Activated T-helper 1 cell treated with anti-CD3 and anti-CD28 coated beads, Interleukin-12 subunit alpha, Interleukin-12 subunit beta, Interleukin-2, Interleukin-4 antibody, amounts not matched to agents 30 ng/mL and 10 ng/mL and 1 ng/mL, durations not matched to agents 14 hours and 24 hours and 36 hours (primary cell): Measurements from ENCODE around the gene ARPC5L. TPM values are rescaled to one million over a fixed set of nuclear protein-coding genes. Genes with fewer than 3 reads are reported as not detected.
"Not testable (repeated sequence)": the region's sequence is repeated elsewhere in the genome, so short reads cannot be mapped to it uniquely, and the experiment has no call there.

Experiments used
- DNase-seq: peaks from one replicate; pipeline ENCODE4 v3.0.0; 2021; ENCODE audit warnings: low spot score
- H3K27ac Mint-ChIP-seq: one replicate; pipeline ENCODE4 v1.8.0; 2021; ENCODE audit warnings: mild to moderate bottlenecking, mixed read lengths
- H3K27me3 Mint-ChIP-seq: one replicate; pipeline ENCODE4 v1.8.0; 2022; ENCODE audit warnings: mild to moderate bottlenecking, moderate library complexity, mixed read lengths; ENCODE audit not compliant: insufficient read depth
- H3K36me3 Mint-ChIP-seq: one replicate; pipeline ENCODE4 v1.8.0; 2021; ENCODE audit warnings: low read depth, mixed read lengths
- H3K4me1 Mint-ChIP-seq: one replicate; pipeline ENCODE4 v1.8.0; 2021; ENCODE audit warnings: low read depth, mixed read lengths
- H3K4me3 Mint-ChIP-seq: one replicate; pipeline ENCODE4 v1.8.0; 2021; ENCODE audit warnings: mild to moderate bottlenecking, moderate library complexity, mixed read lengths
- H3K9me3 Mint-ChIP-seq: one replicate; pipeline ENCODE4 v1.8.0; 2021; ENCODE audit warnings: mixed read lengths
- intact Hi-C: fragments of 100-400 bp; cut with micrococcal nuclease; formaldehyde crosslinking; loops from one replicate; pipeline ENCODE4 v1.15.1; 2024
- total RNA-seq: library from RNA; stranded (reverse); gene quantifications from 2 replicates; pipeline ENCODE4 v1.2.3, GENCODE V29; 2022

The ARPC5L gene
- total RNA-seq, 1 donor from 2014 or later: 111 TPM

- no peak for DNase-seq
- Mint-ChIP-seq H3K4me3 (no peak overlapping the region), H3K4me1 (no peaks in the 10 kb centered on the region), H3K36me3 (no peaks in the 10 kb centered on the region), H3K9me3 (no peaks in the 10 kb centered on the region), H3K27me3 (peaks cover 3% of the 10 kb centered on the region), H3K27ac (no peak overlapping the region)
- intact Hi-C loops: no loop called here
These were observed 30.1 kb upstream of the ARPC5L start for GRCh38 chr9:124831642-124832364.

- Mint-ChIP-seq H3K27ac (no peak overlapping the region), H3K4me3 (no peak overlapping the region), H3K4me1 (no peaks in the 10 kb centered on the region), H3K9me3 (no peaks in the 10 kb centered on the region), H3K27me3 (peaks cover 10% of the 10 kb centered on the region), H3K36me3 (no peaks in the 10 kb centered on the region)
- no peak for DNase-seq
- intact Hi-C loops: no loop called here
These were observed 27.3 kb upstream of the ARPC5L start for GRCh38 chr9:124834591-124834990.

- Mint-ChIP-seq H3K27me3 (peaks cover 11% of the 10 kb centered on the region), H3K4me1 (no peaks in the 10 kb centered on the region), H3K9me3 (no peaks in the 10 kb centered on the region), H3K4me3 (no peak overlapping the region), H3K36me3 (no peaks in the 10 kb centered on the region), H3K27ac (no peak overlapping the region)
- intact Hi-C loops: no loop called here
- DNase-seq: no peak
These were observed 26.8 kb upstream of the ARPC5L start for GRCh38 chr9:124835026-124835557.

GRCh38 chr9:124838132-124838531 lies 23.8 kb upstream of the ARPC5L start:
- H3K4me1 Mint-ChIP-seq, H3K27ac Mint-ChIP-seq, H3K36me3 Mint-ChIP-seq, H3K9me3 Mint-ChIP-seq, DNase-seq, H3K4me3 Mint-ChIP-seq, intact Hi-C loops: not testable (repeated sequence)
- H3K27me3 Mint-ChIP-seq: peaks cover 11% of the 10 kb centered on the region

GRCh38 chr9:124838567-124839275 lies 23.2 kb upstream of the ARPC5L start:
- not testable (repeated sequence) for H3K4me1 Mint-ChIP-seq, DNase-seq

GRCh38 chr9:124839612-124840299 lies 22.2 kb upstream of the ARPC5L start:
- DNase-seq: no peak
- intact Hi-C loops: no loop called here
- H3K36me3 Mint-ChIP-seq: no peaks in the 10 kb centered on the region
- no peak overlapping the region for H3K27ac Mint-ChIP-seq
- no peaks in the 10 kb centered on the region for H3K4me1 Mint-ChIP-seq
- no peak overlapping the region for H3K4me3 Mint-ChIP-seq
- peaks cover 11% of the 10 kb centered on the region for H3K27me3 Mint-ChIP-seq
- H3K9me3 Mint-ChIP-seq: no peaks in the 10 kb centered on the region

More at GRCh38 chr9:124838567-124839275, 23.2 kb upstream of the ARPC5L start:
- H3K27ac Mint-ChIP-seq, H3K4me3 Mint-ChIP-seq, H3K36me3 Mint-ChIP-seq, intact Hi-C loops, H3K9me3 Mint-ChIP-seq: not testable (repeated sequence)
- H3K27me3 Mint-ChIP-seq: peaks cover 11% of the 10 kb centered on the region

GRCh38 chr9:124840300-124840833 lies 21.6 kb upstream of the ARPC5L start:
- intact Hi-C loops: no loop called here
- Mint-ChIP-seq H3K27ac (no peak overlapping the region), H3K9me3 (no peaks in the 10 kb centered on the region), H3K36me3 (no peaks in the 10 kb centered on the region), H3K4me1 (no peaks in the 10 kb centered on the region), H3K4me3 (no peak overlapping the region), H3K27me3 (peaks cover 11% of the 10 kb centered on the region)
- no peak for DNase-seq

- H3K27me3 Mint-ChIP-seq: peaks cover 7% of the 10 kb centered on the region
- H3K36me3 Mint-ChIP-seq: no peaks in the 10 kb centered on the region
- no peak for DNase-seq
- no peak overlapping the region for H3K27ac Mint-ChIP-seq
- H3K9me3 Mint-ChIP-seq: no peaks in the 10 kb centered on the region
- intact Hi-C loops: no loop called here
- H3K4me1 Mint-ChIP-seq: no peaks in the 10 kb centered on the region
- no peak overlapping the region for H3K4me3 Mint-ChIP-seq
These were observed 20.7 kb upstream of the ARPC5L start for GRCh38 chr9:124841075-124841821.

GRCh38 chr9:124843456-124844034 lies 18.4 kb upstream of the ARPC5L start:
- Mint-ChIP-seq H3K4me1 (no peaks in the 10 kb centered on the region), H3K27me3 (peaks cover 3% of the 10 kb centered on the region), H3K36me3 (no peaks in the 10 kb centered on the region), H3K27ac (no peak overlapping the region), H3K9me3 (no peaks in the 10 kb centered on the region), H3K4me3 (no peak overlapping the region)
- intact Hi-C loops: no loop called here
- no peak for DNase-seq

GRCh38 chr9:124844291-124844690 lies 17.6 kb upstream of the ARPC5L start:
- no peak for DNase-seq
- H3K4me3 Mint-ChIP-seq: no peak overlapping the region
- no peaks in the 10 kb centered on the region for H3K9me3 Mint-ChIP-seq
- H3K27me3 Mint-ChIP-seq: peaks cover 3% of the 10 kb centered on the region
- intact Hi-C loops: no loop called here
- no peaks in the 10 kb centered on the region for H3K4me1 Mint-ChIP-seq
- H3K27ac Mint-ChIP-seq: no peak overlapping the region
- no peaks in the 10 kb centered on the region for H3K36me3 Mint-ChIP-seq

- intact Hi-C loops, H3K36me3 Mint-ChIP-seq, H3K4me1 Mint-ChIP-seq, H3K27me3 Mint-ChIP-seq, H3K27ac Mint-ChIP-seq, DNase-seq, H3K9me3 Mint-ChIP-seq, H3K4me3 Mint-ChIP-seq: not testable (repeated sequence)
These were observed 15.5 kb upstream of the ARPC5L start for GRCh38 chr9:124846467-124846866.

- intact Hi-C loops: no loop called here
These were observed 15.0 kb upstream of the ARPC5L start for GRCh38 chr9:124846969-124847368.

More at GRCh38 chr9:124846969-124847368, 15.0 kb upstream of the ARPC5L start:
- no peak for DNase-seq
- Mint-ChIP-seq H3K4me3 (no peak overlapping the region), H3K9me3 (no peaks in the 10 kb centered on the region), H3K4me1 (no peaks in the 10 kb centered on the region), H3K27me3 (peaks cover 9% of the 10 kb centered on the region), H3K36me3 (no peaks in the 10 kb centered on the region), H3K27ac (no peak overlapping the region)
